Activated T-helper 9 cell treated with anti-CD3 and anti-CD28 coated beads, Interleukin-2, amount 50 U/mL, for 16 hours (primary cell): Measurements from ENCODE around the gene RAB3GAP1.
"Not testable (repeated sequence)": the region's sequence is repeated elsewhere in the genome, so short reads cannot be mapped to it uniquely, and the experiment has no call there.

Experiments
- DNase-seq: peaks from one replicate; pipeline ENCODE4 v3.0.0-alpha.2; 2020; ENCODE audit warnings: low read depth

RAB3GAP1 gene

DNA sequence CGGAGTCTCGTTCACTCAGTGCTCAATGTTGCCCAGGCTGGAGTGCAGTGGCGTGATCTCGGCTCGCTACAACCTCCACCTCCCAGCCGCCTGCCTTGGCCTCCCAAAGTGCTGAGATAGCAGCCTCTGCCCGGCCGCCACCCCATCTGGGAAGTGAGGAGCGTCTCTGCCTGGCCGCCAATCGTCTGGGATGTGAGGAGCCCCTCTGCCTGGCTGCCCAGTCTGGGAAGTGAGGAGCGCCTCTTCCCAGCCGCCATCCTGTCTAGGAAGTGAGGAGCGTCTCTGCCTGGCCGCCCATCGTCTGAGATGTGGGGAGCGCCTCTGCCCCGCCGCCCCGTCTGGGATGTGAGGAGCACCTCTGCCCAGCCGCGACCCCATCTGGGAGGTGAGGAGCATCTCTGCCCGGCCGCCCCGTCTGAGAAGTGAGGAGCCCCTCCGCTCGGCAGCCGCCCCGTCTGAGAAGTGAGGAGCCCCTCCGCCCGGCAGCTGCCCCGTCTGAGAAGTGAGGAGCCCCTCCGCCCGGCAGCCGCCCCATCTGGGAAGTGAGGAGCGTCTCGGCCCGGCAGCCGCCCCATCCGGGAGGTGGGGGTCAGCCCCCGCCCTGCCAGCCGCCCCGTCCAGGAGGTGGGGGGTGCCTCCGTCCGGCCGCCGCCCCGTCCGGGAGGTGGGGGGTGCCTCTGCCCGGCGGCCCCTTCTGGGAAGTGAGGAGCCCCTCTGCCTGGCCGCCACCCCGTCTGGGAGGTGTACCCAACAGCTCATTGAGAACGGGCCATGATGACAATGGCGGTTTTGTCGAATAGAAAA lies 53.6 kb downstream of the RAB3GAP1 start:
- not testable (repeated sequence) for DNase-seq

DNA sequence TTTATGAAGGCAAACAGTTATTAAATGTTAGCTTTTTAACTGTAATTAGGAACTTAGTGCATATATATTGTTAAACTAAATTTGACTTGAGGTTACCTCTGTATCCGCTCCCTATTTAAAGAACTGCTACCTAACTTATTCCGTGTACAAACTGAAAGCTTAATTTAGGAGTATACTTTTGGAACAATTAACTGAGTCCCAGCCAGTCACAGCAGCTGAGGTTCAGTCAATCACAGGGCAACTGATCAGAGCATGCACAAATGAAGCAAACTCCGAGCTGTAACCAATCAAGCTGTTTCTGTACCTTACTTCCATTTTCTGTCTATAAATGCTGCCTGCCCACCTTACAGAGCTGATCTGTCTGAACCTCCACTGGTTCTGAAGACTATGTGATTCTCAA lies 61.2 kb downstream of the RAB3GAP1 start:
- no peak for DNase-seq

DNA sequence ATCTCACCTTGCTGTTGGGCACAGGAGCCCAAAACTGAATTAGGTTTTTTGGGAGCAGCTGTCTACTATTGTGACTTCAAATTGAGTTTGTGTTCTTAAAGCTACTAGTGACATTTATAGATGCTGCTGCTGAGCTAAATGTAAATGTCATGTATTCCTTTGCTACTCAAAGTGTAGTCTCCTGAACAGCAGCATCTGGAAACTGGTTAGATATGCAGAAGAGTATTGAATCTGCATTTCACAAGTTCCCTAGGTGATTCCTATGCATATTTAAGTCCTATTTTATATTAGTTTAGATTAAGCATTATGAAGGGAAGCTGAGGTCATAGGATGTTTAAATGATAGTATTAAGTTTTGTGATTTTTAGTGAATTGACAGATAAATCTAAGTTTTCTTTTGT lies 67.5 kb downstream of the RAB3GAP1 start:
- no peak for DNase-seq

DNA sequence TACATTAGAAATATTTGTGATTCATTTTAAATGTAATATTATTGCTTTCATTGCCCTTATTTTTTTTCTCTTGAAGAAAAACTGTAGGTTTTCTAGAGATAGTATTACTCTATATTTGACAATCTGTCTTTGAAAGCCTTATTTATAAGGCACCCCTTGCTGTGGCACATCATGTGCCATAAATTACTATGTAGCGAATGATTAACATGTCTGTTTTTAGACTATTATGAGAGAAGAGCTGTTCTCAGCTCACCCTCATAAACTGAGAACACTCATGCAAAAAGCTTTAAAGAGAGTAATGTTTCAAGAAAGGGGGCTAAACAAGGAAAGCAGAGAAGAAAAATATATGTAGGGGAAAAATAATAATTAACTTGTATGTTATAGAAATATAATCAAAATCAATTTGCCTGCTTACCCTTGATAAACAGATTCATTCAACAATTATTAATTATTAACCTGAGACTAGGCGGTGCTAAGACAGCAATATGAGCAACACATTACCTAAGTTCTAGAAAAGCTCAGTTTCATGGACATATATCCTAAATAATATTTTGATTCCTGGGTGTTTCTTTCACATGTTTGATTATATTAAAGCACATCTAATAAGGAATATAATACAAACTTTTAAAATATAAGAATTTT lies 69.0 kb downstream of the RAB3GAP1 start:
- no peak for DNase-seq

DNA sequence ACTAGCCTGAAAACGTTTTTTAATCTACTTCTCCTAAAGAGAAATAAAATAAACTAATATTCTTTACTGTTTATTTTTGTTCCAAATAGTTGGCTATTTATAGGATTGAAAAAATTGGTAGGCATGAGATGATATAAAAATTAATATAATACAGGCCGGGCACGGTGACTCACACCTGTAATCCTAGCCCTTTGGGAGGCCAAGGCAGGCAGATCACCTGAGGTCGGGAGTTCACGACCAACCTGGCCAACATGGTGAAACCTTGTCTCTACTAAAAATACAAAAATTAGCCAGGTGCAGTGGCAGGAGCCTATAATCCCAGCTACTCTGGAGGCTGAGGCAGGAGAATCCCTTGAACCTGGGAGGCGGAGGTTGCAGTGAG lies 69.6 kb downstream of the RAB3GAP1 start:
- not testable (repeated sequence) for DNase-seq

DNA sequence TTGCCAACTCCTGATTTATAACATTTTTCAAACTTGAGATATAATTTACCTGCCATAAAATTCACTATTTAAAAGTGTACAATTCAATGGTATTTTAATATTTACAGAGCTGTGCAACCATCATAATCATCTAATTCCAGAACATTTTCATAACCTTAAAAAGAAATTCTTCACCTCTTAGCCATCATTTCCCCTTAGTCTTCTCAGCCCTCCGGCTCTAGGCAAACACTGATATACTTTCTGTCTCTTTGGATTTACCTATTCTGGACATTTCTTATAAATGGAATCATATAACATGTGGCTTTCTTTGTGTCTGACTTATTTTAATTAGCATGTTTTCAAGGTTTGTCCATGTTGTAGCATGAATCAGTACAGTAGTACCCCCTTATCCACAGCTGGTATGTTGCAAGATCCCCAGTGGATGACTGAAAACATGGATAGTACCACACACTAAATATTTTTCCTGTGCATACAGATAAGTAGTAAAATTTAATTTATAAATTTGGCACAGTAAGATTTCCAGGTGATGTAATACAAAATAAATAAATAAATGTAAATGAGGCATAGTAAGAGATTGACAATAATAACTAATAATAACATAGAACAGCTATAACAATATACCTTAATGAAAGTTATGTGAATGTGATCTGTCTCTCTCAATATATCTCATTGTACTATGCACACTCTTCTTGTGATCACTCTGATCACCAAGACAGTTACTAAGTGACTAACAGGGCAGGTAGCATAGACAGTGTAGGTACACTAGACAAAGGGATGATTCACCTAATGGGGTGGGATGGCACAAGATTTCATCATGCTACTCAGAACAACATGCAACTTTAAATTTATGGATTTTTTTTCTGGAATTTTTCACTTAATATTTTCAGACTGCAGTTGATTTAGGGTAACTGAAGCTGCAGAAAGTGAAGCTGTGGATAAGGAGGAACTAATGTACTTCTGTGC lies 73.1 kb downstream of the RAB3GAP1 start:
- DNase-seq = no peak

DNA sequence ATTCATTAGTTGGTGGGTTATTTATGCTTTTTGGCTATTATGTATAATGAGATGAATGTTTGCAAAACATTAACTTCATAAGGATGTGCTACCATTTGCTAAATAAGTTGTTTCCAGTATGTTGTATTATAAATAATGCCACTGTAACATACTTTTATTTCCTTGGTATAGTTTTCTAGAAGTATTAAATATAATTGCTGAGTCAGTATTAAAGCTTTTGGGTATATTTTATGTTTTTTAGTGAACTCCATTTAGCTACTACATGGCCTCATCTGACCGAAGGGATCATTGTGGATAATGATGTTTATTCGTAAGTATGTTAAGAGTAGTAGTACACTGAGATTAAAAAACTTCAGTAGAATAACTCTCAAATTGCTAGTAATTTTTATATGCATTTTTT lies 73.8 kb downstream of the RAB3GAP1 start:
- DNase-seq = no peak

DNA sequence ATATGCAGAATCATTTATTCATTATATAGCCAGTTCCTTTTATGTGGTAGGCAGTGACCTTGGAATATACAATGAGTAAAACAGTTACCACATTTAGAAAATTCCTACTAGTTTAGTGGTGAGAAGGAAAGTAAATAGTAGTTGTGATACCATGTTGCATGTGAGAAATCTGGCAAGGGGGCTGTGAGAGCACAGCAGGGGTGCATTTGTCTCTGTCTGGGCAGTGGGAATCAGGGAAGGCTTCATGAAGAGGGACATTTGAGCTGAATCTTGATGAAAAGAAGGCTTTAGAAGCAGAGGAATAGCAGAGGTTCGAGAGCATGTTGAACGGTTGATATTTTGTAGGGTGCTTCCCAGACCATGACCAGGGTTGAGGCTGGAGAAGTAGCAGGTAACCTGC lies 78.7 kb downstream of the RAB3GAP1 start:
- DNase-seq = no peak

DNA sequence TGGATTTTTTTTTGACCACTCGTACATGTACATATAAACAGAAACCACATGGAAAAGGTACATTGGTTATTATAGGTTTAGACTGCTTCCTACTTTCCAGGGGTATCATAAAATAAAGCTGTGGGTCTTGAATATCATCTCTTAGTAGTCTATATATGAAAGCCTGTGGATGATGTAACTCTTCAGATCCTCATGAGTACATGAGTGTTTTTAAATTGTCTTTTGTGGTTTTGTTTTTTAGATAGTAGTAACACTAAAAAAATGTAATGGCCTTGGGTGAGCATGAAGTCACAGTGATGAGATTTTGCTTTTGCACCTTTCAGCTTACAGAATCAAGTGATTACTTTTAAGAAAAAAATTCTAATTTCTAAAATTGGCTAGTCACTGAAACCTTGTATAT lies 80.2 kb downstream of the RAB3GAP1 start:
- no peak for DNase-seq

DNA sequence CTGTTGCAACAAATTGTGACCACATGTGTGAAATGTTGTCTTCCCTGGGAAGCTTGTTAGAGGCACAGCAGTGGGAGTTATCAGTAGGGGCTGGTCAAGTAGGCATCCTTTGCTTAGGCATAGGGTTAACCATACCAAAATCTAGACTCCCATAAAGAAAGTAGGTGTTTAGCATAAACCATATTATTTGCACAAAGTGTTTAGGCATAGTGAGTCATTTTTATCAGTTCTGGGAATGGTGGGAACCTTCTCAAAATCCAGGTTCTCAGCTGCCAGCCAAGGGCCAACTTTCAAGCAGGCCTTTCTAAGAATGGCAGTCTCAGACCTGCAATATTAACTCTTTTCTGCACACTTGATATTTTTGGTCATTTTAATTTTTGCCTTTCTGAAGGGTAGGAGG lies 88.5 kb downstream of the RAB3GAP1 start:
- no peak for DNase-seq

DNA sequence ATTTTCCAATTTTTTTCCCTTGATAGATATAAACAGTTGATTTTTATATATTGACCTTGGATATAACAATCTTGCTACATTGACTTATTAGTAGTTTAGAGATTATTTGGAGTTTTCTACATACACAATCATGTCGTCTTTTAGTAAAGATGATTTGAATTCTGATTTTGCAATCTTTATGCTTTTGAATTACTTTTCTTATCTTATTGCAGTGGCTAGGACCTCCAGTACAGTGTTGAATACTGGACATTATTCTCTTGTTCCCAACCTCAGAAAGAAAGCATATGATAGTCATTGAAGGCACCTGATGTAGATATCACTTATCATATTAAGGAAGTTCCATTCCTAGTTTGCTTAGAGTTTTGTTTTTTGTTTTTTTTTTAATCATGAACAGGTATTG lies 90.2 kb downstream of the RAB3GAP1 start:
- no peak for DNase-seq

DNA sequence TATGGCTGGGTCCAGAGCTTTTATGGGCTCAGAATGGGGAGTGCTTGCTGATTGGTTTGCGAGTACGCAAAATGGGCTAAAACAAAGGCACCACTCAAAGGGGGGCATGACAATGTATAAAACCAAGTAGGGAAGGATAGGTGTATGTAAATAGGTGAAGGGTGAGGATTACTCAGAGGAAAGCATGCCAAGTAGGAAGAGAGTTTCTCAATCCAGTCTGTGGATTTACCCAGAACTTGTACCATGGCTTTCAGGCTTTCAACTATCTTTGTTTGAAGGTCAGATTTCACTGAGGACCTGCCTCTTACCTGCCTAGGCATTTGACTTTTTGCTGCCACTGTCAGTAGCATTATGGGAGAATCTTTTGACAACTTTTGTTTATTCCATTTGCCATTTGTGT lies 92.3 kb downstream of the RAB3GAP1 start:
- DNase-seq = no peak

DNA sequence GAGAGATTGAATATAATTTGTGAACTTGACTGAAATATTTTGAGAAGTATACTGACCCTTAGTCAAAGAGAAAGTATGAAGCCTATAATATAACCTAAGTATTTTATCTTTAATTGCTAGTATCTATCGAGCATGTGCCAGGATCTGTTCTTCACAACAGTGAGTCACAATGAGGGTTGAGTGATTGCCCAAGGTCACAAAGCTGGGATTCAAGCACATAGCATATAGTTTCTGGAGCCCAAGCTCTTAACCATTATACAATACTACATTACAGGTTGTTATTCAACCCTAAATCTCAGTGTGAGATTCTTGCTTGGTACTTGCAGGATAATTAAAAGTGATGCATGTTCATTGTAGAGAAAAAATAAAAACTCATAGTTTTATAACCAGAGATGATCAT lies 97.2 kb downstream of the RAB3GAP1 start:
- DNase-seq = no peak

DNA sequence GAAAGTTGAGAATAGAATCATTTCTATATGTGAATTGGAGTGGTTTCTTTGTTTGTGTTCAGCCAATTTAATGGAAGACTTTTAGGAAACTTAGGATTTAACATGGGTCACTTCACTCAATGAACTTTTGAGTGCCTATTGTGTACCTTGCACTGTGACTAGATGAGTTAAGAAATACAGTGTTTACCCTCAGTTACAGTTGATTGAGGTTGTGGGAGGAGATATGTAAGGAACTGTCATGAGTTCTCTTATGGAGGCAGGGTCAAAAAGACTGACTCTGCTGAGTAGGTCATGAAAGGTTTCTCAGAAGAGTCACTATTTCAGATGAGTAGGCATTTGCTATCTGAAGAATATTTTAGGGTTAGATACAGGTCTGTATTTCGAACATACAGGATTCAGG lies 98.6 kb downstream of the RAB3GAP1 start:
- DNase-seq = no peak

DNA sequence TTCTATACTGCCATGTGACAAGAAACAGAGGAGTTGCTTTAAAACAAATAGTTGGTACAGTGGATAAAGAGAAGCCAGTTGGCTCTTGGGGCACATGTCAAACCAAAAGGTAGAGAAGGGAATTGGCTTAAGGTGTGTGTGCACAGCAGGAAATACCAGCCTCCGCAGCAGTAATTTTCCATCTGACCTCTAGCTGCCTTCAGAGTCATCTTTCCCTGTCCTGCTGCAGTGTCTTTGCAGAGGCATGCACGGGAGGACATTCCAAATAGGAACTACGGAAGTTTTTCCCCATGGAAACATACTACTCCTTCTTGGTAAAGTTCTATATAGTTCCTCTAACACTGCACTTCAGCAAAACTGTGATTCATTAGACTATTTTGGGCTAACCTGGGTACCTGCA lies 99.5 kb downstream of the RAB3GAP1 start:
- no peak for DNase-seq

DNA sequence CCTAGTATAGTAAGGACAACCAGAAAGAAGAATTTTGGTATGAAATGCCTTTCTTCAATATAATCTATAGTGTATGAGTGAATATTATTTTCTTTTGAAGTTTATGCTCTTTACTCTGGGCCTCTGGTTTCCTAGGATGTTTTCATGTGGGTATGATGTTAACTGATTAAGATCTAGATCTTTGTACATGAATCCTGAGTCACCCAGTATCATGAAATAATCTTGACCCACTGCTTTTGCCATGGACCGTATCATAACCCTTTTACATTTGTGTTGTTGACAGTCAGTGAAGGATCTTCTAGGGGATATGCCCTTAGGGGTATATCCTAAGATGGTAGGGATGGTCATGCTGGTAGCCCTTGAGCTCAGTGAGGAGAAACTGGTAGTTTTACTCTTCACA lies 100.3 kb downstream of the RAB3GAP1 start:
- DNase-seq = no peak

DNA sequence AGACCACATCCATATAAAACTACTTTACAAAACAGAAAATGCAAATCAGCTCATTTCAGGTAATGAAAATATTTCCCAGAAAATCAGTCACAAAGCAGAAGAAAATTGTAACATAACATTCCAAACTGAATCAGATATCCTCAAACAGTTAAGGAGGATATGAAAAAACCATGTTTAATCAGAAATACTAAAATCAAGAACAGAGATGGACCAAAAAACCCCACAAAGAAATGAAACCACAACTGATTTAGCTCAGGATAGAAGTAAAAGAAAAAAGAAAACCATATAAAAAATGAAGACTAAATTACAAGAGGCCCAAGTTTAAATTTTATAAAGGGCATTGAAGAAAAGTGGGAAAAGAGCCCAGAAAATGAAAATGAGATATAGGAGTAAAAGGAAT lies 102.9 kb downstream of the RAB3GAP1 start:
- DNase-seq = no peak

DNA sequence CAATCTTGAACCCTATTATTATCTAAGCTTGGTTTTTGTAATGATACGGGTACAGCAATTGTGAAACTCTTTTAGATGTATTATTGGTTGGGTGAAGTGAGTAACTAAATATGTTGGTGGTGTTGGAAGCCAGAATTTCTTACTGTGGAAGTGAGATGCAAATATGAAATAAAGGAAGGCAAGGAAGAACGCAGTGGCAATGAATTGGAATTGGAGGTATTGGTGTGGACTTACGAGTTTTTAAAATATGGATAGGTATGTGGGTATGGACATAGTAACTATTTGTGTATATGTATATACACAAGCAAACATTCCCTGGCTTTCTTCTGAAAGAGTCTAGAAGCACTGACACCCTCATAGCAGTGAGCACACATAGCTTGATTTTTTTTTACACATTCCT lies 105.8 kb downstream of the RAB3GAP1 start:
- DNase-seq = no peak

DNA sequence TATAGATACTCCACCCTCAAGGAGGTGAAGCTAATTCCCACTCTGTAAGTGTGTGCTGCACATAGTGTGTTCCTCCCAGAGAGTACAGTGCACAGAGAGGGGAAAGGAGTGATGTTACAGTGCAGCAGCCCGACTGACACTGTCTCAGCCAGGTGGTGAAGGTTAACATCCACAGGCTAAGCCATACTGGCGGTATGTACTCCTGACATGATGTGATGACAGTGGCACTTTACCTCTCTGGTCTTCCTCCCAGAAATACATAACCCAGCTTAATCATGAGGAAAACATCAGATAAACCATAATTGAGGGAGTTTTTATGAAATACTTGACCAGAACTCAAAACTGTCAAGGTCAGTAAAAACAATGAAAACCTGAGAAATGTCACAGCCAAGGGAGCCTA lies 107.1 kb downstream of the RAB3GAP1 start:
- no peak for DNase-seq

DNA sequence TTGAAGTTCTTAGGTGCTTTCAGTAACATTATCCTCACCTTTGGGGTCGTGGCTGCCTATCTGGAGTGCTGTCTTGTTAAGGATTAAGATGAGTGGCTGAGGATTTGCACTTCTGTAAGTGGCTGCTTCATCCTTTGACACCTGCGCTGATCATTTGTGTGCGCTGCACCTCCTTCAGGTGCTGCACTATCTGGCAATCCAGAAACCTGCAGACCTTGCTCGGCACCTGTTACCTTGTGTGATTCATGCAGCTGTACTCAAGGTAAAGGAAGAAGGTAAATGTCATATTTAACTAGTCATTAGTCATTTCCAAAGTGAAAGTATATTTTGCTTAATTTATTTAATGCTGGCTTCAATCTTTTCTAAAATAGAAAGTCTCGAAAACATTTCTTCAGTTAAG lies 110.3 kb downstream of the RAB3GAP1 start:
- no peak for DNase-seq

DNA sequence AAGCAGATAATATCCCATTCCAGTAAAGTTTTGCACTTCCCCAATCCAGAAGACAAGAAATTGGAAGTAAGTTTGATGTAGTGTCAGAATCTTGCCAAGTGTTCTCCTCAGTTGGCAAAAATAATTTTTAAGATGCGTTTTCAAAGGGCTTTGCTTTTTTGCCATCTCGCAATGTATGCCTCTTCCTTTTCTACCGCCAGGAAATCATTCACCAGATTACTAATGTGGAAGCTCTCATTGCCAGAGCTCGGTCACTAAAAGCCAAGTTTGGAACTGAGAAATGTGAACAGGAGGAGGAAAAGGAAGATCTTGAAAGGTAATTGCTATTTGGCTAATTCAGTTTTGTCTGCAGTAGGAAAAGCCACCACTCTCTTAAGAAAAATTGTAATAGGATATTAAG lies 110.7 kb downstream of the RAB3GAP1 start:
- no peak for DNase-seq

DNA sequence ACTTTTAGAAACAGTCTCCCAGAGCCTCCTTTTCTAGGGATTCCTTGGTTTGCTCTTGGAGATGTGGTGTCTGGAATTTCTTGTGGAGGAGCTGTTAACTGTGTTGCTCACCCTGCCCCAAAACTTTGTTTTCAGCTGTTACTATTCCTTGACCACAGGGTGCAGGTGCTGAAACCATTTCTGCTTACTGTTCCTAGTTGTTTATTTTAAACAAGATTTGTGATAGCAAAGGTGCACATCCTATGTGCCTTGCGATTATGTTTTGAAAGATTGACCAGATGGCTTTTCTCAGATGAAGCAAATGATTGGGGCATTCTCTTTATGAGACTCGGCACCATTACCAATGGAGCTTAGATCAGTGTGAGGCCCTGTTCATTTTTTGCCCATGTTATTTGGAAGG lies 111.2 kb downstream of the RAB3GAP1 start:
- no peak for DNase-seq

DNA sequence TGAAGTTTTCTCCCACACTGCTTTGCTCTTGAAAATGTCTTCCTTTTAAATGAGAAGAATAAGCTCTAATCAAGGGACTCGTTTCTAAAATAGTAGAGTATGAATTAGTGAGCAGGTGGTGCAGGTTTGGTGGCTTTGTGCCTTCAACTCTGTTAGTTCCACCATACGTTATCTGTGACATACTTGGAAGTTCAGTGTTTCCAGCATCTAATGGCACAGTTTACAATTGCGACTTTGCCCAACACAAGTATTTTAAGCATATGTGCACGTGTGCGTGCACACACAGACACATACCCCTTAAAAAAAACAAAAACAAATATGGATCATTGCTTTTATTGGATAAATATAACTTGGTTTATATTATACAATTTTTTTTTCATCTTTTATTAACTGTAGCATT lies 111.8 kb downstream of the RAB3GAP1 start:
- no peak for DNase-seq
